ENCODE measurements around the gene PTHLH. TPM values are rescaled to one million over a fixed set of nuclear protein-coding genes. Genes with fewer than 3 reads are reported as not detected.

Gene PTHLH
- total and polyA plus RNA-seq, 2 experiments from 2014 or later, result not detected

- no peak for TF ChIP-seq ZNF462 (CRISPR knock-in tag; IDR thresholded peaks at IDR 0.05)
These were observed 34.8 kb downstream of the PTHLH start (continued) for GRCh38 chr12:27937768-27938167.

GRCh38 chr12:27936196-27936595 is 36.3 kb downstream of the PTHLH start:
- H3K79me2 ChIP-seq (replicated peaks; ENCODE audit: insufficient read depth), result no peaks in the 10 kb centered on the region
- no peak overlapping the region for H3K4me2 ChIP-seq
- no peaks in the 10 kb centered on the region for H3K36me3 ChIP-seq (ENCODE audit: insufficient read depth)
- H3K4me3 ChIP-seq, result no peak overlapping the region
- TF ChIP-seq REST (IDR thresholded peaks at IDR 0.05; ENCODE audit: unreplicated experiment) (no peak), CTCF (conservative IDR thresholded peaks at IDR 0.05; ENCODE audit: low read depth in 2 of 2) (peak; percentile 14 to 38; a peak in 2 of 4 replicates)
- no peaks in the 10 kb centered on the region for H3F3A ChIP-seq (replicated peaks; ENCODE audit: low read depth)
- no peak overlapping the region for H3K4me3 Mint-ChIP-seq
- no peaks in the 10 kb centered on the region for H3K4me1 Mint-ChIP-seq
- H3K9me2 ChIP-seq (ENCODE audit: insufficient read depth), result peaks cover 4% of the 10 kb centered on the region; the same call in 1 of the 2 replicates
- H3K9me3 Mint-ChIP-seq, result no peaks in the 10 kb centered on the region
- H3K27me3 ChIP-seq (ENCODE audit: insufficient read depth), result no peaks in the 10 kb centered on the region
- no peaks in the 10 kb centered on the region for H4K20me1 ChIP-seq (replicated peaks; ENCODE audit: insufficient read depth)
- no peak overlapping the region for H2AFZ ChIP-seq
- H3K4me1 ChIP-seq (ENCODE audit: insufficient read depth), result no peaks in the 10 kb centered on the region
- H3K27ac Mint-ChIP-seq, result no peak overlapping the region
- DNase-seq (ENCODE audit: low spot score), result no peak
- no peak for ATAC-seq
- peaks cover 2% of the 10 kb centered on the region for H3K27me3 Mint-ChIP-seq (ENCODE audit: insufficient read depth, low read depth, poor library complexity)
- H3K36me3 Mint-ChIP-seq (ENCODE audit: low read depth), result no peaks in the 10 kb centered on the region
- H3K27ac ChIP-seq (ENCODE audit: low read depth), result no peak overlapping the region

Data from GM23338 (cell line).